Activated CD4-positive, alpha-beta T cell treated with anti-CD3 and anti-CD28 coated beads for 36 hours (primary cell): ENCODE results near the gene NCOA4. TPM values are rescaled to one million over a fixed set of nuclear protein-coding genes. Genes with fewer than 3 reads are reported as not detected.
"Not testable (repeated sequence)": the region's sequence is repeated elsewhere in the genome, so short reads cannot be mapped to it uniquely, and the experiment has no call there.

Experiments
- ATAC-seq: fragments of 200-7000 bp; cut with Tn5 transposase; one replicate; pipeline ENCODE4 v1.10.0; 2021; ENCODE audit warnings: mild to moderate bottlenecking, moderate library complexity
- CTCF ChIA-PET: fragments of 350-600 bp; sonication (Branson Sonifier 250); formaldehyde crosslinking; loops from one replicate; lab custom pipeline; 2021; ENCODE audit warnings: antibody characterized with exemption; lab: Charles Lee
- POLR2A ChIA-PET: fragments of 350-600 bp; sonication (Branson Sonifier 250); formaldehyde crosslinking; loops from one replicate; lab custom pipeline; 2021; ENCODE audit warnings: antibody characterized with exemption, inconsistent platforms; lab: Charles Lee
- DNase-seq: peaks from one replicate; pipeline ENCODE4 v3.0.0-alpha.2; 2020
- H3K27ac Mint-ChIP-seq: one replicate; pipeline ENCODE4 v1.8.0; 2021; ENCODE audit warnings: mixed read lengths
- H3K27me3 Mint-ChIP-seq: one replicate; pipeline ENCODE4 v1.8.0; 2021; ENCODE audit warnings: mixed read lengths
- H3K36me3 Mint-ChIP-seq: one replicate; pipeline ENCODE4 v1.8.0; 2021; ENCODE audit warnings: low read depth, mixed read lengths
- H3K4me1 Mint-ChIP-seq: one replicate; pipeline ENCODE4 v1.8.0; 2021; ENCODE audit warnings: mixed read lengths
- H3K4me3 Mint-ChIP-seq: one replicate; pipeline ENCODE4 v1.8.0; 2021; ENCODE audit warnings: mild to moderate bottlenecking, moderate library complexity, mixed read lengths
- H3K9me3 Mint-ChIP-seq: one replicate; pipeline ENCODE4 v1.8.0; 2021; ENCODE audit warnings: low read depth, mixed read lengths
- intact Hi-C, 2 experiments: fragments of 100-400 bp; cut with DNase I in 1 of 2; cut with micrococcal nuclease in 1 of 2; formaldehyde crosslinking; loops; one replicate each; pipeline versions ENCODE4 v1.14.2 to v1.15.1; 2022 to 2024; cut with DNase I, micrococcal nuclease
- total RNA-seq, 2 experiments: library from RNA; stranded (reverse); gene quantifications; one replicate each; pipeline ENCODE4 v1.2.3, GENCODE V29; 2021

Gene NCOA4
- total RNA-seq, 2 experiments from 2014 or later = 84.3 to 97.4 TPM

- POLR2A ChIA-PET, H3K27ac Mint-ChIP-seq, H3K9me3 Mint-ChIP-seq, DNase-seq, intact Hi-C loops, ATAC-seq, CTCF ChIA-PET, H3K27me3 Mint-ChIP-seq: not testable (repeated sequence)
- peak overlapping the region; percentile 89 for H3K4me3 Mint-ChIP-seq
- H3K4me1 Mint-ChIP-seq = peaks cover 30% of the 10 kb centered on the region
- H3K36me3 Mint-ChIP-seq = peaks cover 15% of the 10 kb centered on the region
These were observed 56.4 kb downstream of the NCOA4 start for GRCh38 chr10:45974041-45974440.

- intact Hi-C loops = loop anchor here in 1 of 2 experiments (1.0 kb wide), 1 partner anchor 58 kb away; the partner anchor contains the start of gene NCOA4
These were observed 57.6 kb downstream of the NCOA4 start for GRCh38 chr10:45972813-45973169.

GRCh38 chr10:45972106-45972812, 58.2 kb downstream of the NCOA4 start, which contains the start of gene TIMM23:
TSS of gene TIMM23 (plus strand) at chr10:45972489. CDS start at chr10:45972625, 136 bp downstream.
- ATAC-seq (peak; percentile 86), DNase-seq (peak; percentile 92)
- peaks cover 14% of the 10 kb centered on the region for H3K36me3 Mint-ChIP-seq
- POLR2A ChIA-PET, H3K9me3 Mint-ChIP-seq, CTCF ChIA-PET, H3K27me3 Mint-ChIP-seq: not testable (repeated sequence)
- peaks cover 34% of the 10 kb centered on the region for H3K4me1 Mint-ChIP-seq
- H3K27ac Mint-ChIP-seq = peak within 1 kb of the TSS; percentile 91
- peak within 1 kb of the TSS; percentile 89 for H3K4me3 Mint-ChIP-seq
- intact Hi-C loops = loop anchor here in 1 of 2 experiments (1.0 kb wide), 1 partner anchor 58 kb away; the partner anchor contains the start of gene NCOA4

More at GRCh38 chr10:45972813-45973169, 57.6 kb downstream of the NCOA4 start:
- H3K27ac Mint-ChIP-seq = peak overlapping the region; percentile 91
- H3K9me3 Mint-ChIP-seq, POLR2A ChIA-PET, H3K27me3 Mint-ChIP-seq, CTCF ChIA-PET, DNase-seq: not testable (repeated sequence)
- ATAC-seq = peak; percentile 8
- H3K4me1 Mint-ChIP-seq = peaks cover 30% of the 10 kb centered on the region
- peaks cover 14% of the 10 kb centered on the region for H3K36me3 Mint-ChIP-seq
- H3K4me3 Mint-ChIP-seq = peak overlapping the region; percentile 89

- ATAC-seq = peak; percentile 45
- POLR2A ChIA-PET, DNase-seq, H3K27me3 Mint-ChIP-seq, H3K9me3 Mint-ChIP-seq, CTCF ChIA-PET: not testable (repeated sequence)
- Mint-ChIP-seq H3K4me3 (peak overlapping the region; percentile 89), H3K27ac (peak overlapping the region; percentile 91), H3K4me1 (peaks cover 37% of the 10 kb centered on the region), H3K36me3 (peaks cover 14% of the 10 kb centered on the region)
- intact Hi-C loops = loop anchor here in 1 of 2 experiments (1.0 kb wide), 1 partner anchor 59 kb away; the partner anchor contains the start of gene NCOA4
These were observed 58.7 kb downstream of the NCOA4 start for GRCh38 chr10:45971742-45972105.

- Mint-ChIP-seq H3K4me3 (peak overlapping the region; percentile 89), H3K36me3 (peaks cover 14% of the 10 kb centered on the region), H3K27ac (peak overlapping the region; percentile 89), H3K4me1 (peaks cover 38% of the 10 kb centered on the region)
- intact Hi-C loops, CTCF ChIA-PET, POLR2A ChIA-PET, H3K9me3 Mint-ChIP-seq, H3K27me3 Mint-ChIP-seq, DNase-seq, ATAC-seq: not testable (repeated sequence)
These were observed 59.4 kb downstream of the NCOA4 start for GRCh38 chr10:45971019-45971418.

GRCh38 chr10:45962686-45963452, 67.6 kb downstream of the NCOA4 start:
- H3K27me3 Mint-ChIP-seq, DNase-seq, H3K4me3 Mint-ChIP-seq, H3K36me3 Mint-ChIP-seq, H3K9me3 Mint-ChIP-seq, POLR2A ChIA-PET, H3K4me1 Mint-ChIP-seq, intact Hi-C loops, CTCF ChIA-PET, H3K27ac Mint-ChIP-seq: not testable (repeated sequence)
- ATAC-seq = peak; percentile 63

GRCh38 chr10:45957928-45958327, 72.5 kb downstream of the NCOA4 start:
- H3K4me3 Mint-ChIP-seq, H3K27me3 Mint-ChIP-seq, H3K27ac Mint-ChIP-seq, H3K36me3 Mint-ChIP-seq, H3K9me3 Mint-ChIP-seq, DNase-seq, H3K4me1 Mint-ChIP-seq, CTCF ChIA-PET, intact Hi-C loops, POLR2A ChIA-PET: not testable (repeated sequence)
- ATAC-seq = peak; percentile 53

GRCh38 chr10:45956634-45957033, 73.8 kb downstream of the NCOA4 start:
- H3K36me3 Mint-ChIP-seq, H3K9me3 Mint-ChIP-seq, H3K4me3 Mint-ChIP-seq, CTCF ChIA-PET, intact Hi-C loops, H3K27me3 Mint-ChIP-seq, H3K27ac Mint-ChIP-seq, H3K4me1 Mint-ChIP-seq, POLR2A ChIA-PET, DNase-seq, ATAC-seq: not testable (repeated sequence)

Other genes with a start within 250 kb of the NCOA4 start
- 10 to 100 TPM; 21.9 to 22.7 TPM for gene AGAP4, start 183.1 kb downstream of the NCOA4 start, total RNA-seq
- gene TIMM23, start 58.1 kb downstream of the NCOA4 start, total RNA-seq = 10 to 100 TPM; 72.6 to 79.5 TPM
- gene MSMB, start 15.6 kb upstream of the NCOA4 start, total RNA-seq = not detected